Lung microvascular endothelial cell (primary cell): Measurements from ENCODE around the gene CCNYL1. TPM values are rescaled to one million over a fixed set of nuclear protein-coding genes. Genes with fewer than 3 reads are reported as not detected.
"Not testable (repeated sequence)": the region's sequence is repeated elsewhere in the genome, so short reads cannot be mapped to it uniquely, and the experiment has no call there.

Experiments used
- DNase-seq, 2 donors: peaks; one replicate each; pipeline versions ENCODE4 v3.0.0 to v3.0.0-alpha.2; 2010; ENCODE audit warnings: low read depth in 2 of 2
- total RNA-seq: library from RNA; depleted of rRNA; stranded (reverse); fragments of >200 nt; gene quantifications from 2 replicates; pipeline ENCODE4 v1.2.1, GENCODE V29; 2014

Gene CCNYL1
- 16.1 and 19.2 TPM in 2 replicates for total RNA-seq

DNA sequence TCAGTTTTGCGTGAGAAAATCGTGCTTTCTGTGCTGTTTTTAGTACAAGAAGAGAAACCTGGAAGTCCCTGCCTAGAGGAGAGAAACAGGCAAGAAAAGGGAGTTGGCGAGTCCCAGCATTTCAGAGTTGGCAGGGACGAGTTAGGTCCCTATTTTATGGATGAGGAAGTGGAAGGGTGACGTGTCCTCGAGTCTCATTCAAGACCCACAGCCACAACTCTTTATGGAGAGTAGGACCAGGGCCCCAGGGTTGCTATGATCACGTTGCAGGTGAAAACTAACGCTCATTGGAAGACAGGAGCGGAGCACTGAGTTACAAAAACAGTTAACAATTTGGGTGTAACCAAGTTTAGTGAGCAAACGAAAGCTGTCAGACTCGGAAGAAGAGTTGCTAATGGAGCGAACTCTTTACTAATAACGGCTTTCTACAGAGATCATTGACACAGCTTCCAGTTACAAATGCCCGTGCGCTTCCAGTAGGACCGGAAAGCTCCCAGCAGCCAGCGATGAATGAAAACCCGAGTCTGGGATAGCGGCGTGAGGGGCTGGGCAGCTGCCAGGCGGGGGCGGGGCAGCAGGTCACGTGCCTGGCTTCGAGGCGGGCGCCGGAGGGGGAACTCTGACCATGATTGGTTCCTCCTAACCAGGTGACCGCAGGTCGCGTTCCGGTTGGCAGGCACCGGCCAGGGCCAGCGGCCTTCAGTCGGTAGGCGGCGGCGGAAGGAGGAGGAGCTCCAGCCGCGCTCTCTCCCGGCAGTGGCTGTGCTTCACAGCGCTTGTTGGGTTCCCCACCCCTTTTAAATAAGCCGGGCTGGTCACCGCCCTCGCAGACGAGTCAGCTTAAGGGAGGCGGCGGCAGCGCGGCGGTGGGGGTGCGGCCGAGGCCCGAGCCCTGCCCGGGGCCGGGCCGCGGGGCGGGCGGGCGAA lies at the start of gene CCNYL1:
Gene CCNYL1, plus strand, starts transcription at position 827 of the 927 bp plus-strand sequence. CDS start 257 bp downstream, outside the sequence.
- peak; percentile 100 for DNase-seq

DNA sequence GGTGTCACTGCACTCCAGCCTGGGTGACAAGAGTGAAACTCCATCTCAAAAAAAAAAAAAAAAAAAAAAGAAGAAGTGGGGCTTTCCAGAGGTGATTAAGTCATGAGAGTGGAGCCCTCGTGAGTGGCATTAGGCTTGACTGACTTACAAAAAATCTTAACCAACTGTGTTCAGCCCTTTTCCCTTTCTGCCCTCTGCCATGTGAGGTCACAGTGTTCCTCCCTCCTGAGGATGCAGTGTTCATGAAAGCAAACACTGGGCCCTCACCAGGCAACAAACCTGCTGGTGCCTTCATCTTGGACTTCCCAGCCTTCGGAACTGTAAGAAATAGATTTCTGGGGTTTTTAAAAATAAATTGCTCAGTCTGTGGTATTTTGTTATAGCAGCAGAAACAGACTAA lies 49.2 kb upstream of the CCNYL1 start:
- DNase-seq: no peak

DNA sequence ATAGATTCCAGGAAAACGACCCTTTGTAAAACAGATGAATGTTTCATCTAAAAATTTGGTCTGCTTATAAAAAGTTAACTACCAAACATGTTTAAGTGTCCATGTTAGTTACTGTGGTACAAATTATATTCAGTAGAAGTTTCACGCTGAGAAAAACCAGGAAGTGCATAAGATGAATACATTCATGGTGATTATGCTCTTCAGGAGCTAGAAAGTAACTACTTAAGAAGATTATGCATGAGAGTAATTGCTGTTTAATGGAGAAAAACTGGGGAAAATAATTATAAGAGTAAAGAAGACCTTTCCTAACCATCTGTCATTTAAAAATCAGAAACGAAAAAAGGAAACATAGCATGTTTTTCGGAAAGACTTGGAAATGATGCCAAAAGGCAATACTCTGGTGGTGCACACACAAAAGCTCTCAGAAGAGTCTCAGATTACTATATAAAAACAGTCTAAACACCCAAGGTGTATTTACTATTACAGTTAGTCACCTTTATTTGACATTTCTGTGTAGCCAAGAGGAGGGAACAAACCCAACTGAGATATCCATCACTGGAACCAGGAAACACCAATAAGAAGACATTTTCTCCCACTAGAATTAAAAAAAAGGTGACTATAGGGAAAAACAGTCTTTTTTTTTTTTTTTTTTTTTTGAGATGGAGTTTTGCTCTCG lies 47.4 kb upstream of the CCNYL1 start:
- DNase-seq: no peak

DNA sequence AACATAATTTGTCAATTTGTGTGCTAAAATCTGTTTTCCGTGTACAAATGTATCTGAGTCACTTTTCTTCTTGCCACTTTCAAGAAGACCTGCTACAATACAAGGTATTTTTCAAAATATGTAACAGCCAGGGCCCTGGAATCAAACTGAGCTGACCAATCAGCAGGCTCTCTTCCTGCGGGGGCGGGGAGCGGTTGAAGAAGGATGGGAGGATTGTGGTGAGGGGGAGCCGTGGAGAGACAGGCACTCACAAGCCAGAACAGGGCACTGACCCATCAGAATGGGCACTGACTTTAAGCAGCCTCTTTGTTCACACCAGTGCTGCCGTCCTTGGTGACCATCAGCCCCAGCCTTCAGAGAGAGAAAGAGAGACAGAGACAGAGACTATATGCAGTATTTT lies 40.6 kb upstream of the CCNYL1 start:
- no peak for DNase-seq

DNA sequence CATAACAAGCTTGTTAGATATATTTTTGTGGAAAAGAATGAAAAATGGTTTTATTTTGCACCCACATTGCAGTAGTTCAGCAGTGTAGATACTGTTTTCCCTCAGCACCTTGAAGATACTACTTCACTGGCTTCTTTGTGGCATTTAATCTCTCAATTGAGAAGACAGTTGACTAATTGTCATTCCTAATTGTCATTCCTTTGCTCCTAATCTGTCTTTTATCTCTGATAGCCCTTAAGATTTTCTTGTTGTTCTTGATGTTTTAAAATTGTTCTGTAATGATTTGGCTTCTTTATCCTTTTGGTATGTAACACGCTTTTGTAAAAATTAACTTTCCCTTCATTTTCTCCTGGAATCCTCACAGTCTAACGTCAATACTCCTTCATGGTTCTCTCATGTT lies 38.0 kb upstream of the CCNYL1 start:
- no peak for DNase-seq

DNA sequence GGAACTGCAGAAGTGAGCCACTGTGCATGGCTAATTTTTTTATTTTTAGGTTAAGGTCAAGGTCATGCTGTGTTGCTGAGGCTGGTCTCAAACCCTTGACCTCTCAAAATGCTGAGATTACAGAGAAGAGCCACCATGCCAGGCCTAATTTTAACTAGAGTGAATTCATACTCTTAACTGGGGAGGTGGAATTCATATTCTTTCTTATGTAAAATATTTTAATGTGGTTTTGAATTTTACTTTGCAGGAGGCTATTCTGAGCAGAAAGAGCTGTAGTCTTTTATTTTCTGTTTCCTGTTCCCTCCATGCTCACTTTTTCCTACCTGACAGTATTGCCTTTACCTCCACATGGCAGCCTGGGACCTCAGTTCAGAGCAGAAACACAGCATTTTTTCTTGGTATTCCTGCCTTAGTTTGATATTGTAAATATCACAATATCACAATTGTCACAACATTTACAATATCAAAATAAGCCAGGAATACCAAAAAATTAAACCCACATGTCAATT lies 37.1 kb upstream of the CCNYL1 start:
- DNase-seq: no peak

DNA sequence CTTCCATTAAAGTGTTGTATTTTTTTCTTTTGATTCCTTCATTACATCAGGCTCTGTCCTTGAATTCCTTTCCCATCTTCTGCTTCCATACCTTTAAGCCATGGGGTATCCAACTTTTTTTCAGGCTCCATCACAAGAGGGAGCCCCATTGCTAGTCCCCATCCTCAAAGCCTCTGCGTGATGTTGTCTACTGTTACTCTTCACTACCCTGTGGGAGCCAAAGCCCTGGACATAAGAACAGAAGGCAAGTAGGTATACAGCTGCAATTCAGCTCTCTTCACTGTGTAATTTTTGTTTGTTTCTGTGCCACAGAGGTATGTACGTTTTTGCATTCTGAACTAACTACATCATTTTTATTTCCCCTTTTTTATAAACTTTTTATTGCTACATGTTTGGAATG lies 36.6 kb upstream of the CCNYL1 start:
- no peak for DNase-seq

DNA sequence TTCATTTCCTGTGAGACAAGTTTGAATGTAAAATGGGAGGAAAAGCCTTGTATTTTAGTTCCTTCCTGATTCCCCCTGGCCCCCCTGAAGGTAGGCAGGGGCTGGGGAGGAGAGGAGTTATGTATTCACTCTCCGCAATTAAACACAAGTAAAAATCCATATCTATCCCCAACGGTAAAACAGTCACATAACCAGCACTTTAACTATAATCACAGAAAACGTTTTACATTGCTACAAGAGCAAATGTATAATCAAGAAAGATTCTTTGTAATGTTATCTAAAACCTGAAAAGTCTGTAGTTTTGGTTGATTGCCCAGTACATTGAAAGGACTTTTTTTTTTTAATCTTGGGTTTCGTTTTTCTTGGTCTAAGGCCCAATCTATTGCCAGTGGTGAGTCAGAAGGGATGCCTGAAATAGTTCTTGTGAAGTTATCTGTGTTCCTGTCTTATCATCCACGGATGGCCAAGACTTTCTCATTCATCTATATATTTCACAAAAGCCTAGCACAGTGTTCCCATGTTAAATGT lies 34.5 kb upstream of the CCNYL1 start:
- peak; percentile 73 to 82 for DNase-seq

DNA sequence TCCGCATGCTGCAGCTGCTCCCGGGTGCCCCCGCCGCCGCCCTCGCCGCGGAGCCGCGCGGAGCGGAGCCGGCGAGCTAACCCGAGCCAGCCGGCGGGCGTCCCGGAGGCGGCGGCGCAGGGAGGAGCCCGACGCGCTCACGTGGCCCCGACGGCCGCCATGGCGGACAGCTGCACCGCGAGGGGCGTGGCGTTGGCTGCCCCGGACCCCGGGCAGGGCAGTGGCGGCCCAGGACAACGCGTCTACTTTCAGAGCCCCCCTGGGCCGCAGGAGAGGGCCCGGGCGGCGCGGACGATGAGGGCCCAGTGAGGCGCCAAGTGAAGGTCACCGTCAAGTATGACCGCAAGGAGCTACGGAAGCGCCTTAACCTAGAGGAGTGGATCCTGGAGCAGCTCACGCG lies 30.0 kb upstream of the CCNYL1 start:
- DNase-seq: peak in 1 of 2 donors; percentile 3

DNA sequence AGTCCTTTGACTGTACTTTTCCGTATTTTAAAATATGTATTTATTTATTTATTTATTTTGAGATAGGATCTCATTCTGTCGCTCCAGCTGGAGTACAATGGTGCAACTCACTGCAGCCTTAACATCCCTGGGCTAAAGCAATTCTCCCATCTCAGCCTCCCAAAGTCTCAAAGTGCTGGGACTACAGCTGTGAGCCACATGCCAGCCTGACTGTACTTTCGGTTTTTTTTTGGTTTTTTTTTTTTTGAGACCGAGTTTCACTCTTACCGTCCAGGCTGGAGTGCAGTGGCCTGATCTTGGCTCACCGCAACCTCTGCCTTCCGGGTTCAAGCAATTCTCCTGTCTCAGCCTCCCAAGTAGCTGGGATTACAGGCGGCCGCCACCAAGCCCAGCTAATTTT lies 28.9 kb upstream of the CCNYL1 start:
- DNase-seq: no peak

DNA sequence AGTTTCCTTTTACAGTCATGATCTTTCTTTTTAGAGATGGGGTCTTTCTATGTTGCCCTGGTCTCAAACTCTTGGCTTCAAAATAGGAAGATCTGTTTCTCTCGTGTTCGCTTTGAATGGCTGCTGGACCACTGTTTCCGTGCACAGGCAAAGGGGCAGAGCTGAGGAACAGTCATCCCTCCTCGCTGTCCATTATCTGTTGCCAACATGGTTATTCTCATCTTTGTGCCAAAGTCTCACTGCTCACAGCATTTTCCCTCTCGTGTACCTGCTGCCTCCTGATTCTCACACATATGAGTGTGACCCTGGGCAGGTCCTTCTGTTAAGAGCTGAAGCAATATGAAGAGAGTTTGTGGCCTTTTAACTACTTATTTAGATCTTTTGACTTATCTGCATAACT lies 28.0 kb upstream of the CCNYL1 start:
- peak in 1 of 2 donors; percentile 3 for DNase-seq

DNA sequence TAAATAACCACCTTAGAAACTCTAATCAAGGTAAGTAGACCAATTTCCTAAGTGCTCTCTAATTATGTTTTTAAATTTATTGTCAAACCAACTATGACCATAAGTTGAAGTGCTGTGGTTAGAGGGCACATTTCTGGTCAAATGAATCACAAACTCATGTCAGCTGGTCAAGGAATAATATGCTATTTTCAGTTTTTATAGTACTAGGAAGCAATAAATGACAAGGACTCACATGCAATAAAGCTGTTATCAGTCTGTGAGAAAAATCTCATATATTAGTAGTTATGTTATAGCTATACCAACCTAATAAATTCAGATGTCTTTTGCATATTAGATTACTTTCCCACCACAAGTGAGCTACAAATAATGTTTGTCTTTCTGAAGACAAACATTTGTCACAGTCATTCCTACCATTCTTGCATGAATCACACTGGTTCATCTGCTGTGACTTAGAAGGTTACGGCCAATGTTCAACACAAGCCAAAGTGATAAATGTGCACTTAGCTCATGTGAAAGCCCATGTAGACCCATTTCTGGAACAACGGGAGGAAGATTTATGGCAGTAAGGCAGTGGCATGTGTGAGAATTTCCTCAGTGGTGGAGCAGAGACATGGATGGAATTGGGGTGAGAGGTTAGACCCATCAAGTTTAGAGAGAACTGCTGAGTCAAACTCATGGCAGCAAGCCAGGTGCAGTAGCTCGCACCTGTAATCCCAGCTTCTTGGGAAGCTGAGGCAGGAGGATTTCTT lies 27.4 kb upstream of the CCNYL1 start:
- DNase-seq: peak; percentile 52 to 80

DNA sequence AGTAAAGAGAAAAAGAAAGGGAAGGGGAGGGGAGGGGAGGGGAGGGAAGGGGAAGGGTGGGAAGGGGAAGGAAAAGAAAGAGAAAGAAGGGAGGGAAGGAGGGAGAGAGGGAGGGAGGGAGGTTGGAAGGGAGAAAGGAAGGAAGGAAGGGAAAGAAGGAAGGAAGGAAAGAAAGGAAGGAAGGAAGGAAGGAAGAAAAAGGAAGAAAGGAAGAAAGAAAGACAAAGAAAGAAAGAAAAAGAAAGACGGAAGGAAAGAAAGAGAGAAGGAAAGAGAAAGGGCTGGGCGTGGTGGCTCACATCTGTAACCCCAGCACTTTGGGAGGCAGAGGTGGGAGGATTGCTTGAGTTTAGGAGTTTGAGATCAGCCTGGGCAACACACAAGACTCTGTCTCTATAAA lies 24.6 kb upstream of the CCNYL1 start:
- DNase-seq: no peak

DNA sequence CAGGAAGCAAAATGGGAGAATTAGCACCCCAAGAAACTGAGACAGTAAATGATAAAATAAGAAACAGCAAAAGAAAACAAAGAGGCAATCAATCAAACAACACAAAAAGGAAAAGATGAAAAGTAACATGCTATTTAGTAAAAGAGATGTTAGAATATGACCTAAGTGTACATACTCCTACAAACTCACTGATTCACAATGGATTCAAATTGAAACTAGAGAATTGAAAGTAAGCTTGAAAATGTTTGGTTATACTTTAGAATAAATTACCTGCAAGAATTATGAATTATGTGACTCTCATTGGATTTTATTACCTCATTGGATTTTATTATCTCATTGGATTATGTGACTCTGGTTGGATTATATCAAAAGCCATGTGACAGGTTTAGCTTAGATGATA lies 22.8 kb upstream of the CCNYL1 start:
- DNase-seq: no peak

DNA sequence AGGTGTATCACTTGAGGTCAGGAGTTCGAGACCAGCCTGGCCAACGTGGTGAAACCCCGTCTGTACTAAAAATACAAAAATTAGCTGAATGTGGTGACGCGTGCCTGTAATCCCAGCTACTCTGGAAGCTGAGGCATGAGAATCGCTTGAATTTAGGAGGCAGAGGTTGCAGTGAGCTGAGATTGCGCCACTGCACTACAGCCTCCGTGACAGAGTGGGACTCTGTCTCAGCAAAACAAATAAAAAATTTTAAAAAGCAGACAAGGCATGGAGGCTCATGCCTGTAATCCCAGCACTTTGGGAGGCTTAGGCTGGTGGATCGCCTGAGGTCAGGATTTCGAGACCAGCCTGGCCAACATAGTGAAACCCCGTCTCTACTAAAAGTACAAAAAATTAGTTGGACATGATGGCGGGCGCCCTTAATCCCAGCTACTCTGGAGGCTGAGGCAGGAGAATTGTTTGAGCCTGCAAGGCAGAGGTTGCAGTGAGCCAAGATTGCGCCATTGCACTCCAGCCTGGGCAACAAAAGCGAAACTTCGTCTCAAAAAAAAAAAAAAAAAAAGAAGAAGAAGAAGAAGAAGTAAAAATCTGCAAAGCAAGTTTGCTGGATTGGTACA lies 20.5 kb upstream of the CCNYL1 start:
- not testable (repeated sequence) for DNase-seq

DNA sequence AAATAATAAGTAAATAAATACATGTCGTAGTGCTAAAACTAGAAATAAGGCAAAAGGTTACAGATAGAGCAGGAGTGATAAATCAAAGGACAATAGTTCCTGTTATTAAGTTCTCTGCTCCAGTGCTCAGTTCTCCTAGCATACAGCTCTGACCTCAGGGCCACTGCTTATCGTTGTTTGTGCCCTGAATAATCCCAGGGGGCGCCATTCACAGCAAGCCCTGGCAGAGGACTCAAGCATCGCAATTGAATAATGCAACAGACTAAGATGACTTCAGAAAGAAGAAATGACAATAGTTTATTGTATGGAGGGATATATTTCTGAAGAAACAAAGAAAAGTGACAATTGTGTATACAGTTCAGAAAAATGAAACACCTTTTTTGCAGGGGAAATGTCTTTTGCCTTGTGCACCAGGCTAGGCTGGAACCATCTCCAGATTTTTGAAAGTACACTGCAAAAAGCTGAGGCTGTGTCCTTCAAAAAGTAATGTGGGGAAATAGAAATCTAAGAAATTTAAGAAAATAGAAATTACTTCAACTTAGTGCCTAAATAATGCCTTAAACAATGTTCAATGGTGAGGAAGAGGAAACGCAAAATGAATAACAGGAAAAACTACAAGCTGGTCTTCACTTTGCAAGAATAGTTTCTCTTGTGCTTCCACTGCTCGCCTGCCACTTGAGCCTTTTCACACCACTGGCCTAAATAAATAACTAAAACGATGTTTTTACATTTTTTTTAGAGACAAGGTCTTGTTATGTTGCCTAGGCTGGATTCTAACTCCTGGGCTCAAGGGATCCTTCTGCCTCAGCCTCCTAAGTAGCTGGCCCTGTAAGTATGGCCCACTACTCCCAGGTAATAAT lies 19.0 kb upstream of the CCNYL1 start:
- peak; percentile 44 to 61 for DNase-seq

DNA sequence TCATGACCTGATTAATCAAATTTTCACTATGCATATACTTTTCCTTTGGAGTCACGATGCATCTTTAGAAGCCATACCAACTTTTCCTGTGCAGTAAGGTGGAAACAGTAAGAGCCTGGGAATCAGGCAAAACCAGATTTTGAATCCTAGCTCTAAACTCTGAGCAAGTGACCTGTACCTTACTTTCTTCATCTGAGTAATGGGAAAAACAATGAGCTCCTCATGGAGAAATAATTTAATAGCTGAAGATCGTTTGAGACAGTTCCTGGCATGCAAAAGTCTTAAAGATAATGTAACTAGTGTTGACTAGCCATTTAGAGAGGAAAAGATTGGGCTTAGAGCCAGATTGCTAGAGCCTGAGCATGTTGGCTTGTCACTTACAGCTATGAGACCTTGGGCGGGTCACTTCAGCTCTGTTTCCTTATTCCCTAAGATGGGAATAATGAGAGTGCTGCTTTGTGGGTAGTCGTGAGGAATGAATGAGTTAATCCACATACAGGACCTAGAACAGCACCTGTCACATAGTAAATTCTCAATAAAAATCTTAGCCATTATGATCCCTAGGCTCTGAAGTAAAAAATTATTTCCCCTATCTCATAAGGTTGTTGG lies 17.7 kb upstream of the CCNYL1 start:
- no peak for DNase-seq

DNA sequence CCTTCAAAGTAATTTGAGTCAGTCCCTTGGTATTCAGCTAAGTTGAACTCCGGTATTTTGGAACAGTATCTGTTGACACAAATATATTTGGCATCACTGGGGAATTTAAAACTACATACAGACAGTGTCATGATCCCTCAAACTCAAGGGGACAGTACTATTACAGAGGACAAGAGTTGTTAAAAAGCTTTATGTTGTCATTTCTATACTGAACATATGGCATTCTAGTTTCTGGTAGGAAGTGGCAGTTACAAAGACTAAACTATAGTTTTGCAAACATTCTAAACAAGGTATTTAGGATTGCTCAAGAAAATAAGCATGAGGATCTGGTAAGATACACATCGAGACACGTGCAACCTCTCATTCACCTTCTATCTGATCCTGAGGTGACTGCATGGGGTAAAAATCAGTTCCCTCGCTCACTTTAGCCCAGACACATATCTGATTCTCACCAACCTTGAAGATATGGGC lies 16.6 kb upstream of the CCNYL1 start:
- DNase-seq: no peak

DNA sequence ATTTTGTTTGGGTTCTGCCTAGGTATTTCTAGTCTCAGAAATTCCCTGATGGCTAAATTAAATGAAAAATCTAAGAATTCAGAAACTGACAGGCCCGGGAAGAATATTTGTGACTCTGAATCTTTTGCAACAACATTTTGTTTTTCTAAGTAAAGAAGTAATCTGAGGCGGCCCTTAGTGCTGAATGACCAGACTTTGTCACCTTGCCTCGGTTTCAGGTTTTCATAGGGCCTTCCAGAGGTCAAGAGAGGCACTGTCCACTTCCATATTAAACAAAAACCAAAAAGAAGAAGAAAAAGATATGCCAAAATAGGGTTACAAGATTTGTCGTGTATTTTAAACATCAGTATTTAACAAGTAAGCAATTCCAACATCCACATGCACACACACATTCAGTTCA lies 16.1 kb upstream of the CCNYL1 start:
- no peak for DNase-seq

DNA sequence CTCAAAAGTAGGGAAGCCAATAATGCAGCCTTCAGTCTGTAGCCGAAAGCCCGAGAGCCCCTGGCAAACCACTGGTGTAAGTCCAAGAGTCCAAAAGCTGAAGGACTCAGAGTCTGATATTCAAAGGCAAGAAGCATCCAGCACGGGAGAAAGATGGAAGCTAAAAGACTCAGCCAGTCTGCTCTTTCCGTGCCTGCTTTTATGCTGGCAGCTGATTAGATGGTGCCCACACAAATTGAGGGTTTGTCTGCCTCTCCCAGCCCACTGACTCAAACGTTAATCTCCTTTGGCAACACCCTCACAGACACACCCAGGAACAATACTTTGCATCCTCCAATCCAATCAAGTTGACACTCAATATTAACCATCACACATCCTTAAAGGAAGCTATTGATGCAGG lies 14.5 kb upstream of the CCNYL1 start:
- not testable (repeated sequence) for DNase-seq
